GM06990 (cell line): ENCODE data around the gene ZDHHC6.
A peak's percentile ranks its signal among the peaks of the same experiment; 100 is the strongest.

ENCODE experiments used
- DNase-seq: peaks from one replicate; pipeline ENCODE4 v3.0.0-alpha.2; 2011; ENCODE audit not compliant: insufficient read length; ENCODE audit errors: extremely low read depth
- H3K27me3 ChIP-seq: replicated peaks from 2 replicates; pipeline ENCODE4 v1.6.0; 2011; ENCODE audit warnings: low read length; ENCODE audit not compliant: control insufficient read depth, insufficient read depth
- H3K36me3 ChIP-seq: 2 replicates; pipeline ENCODE4 v1.5.1; 2011; ENCODE audit warnings: low read length; ENCODE audit not compliant: control insufficient read depth, insufficient read depth
- H3K4me3 ChIP-seq: replicated peaks from 2 replicates; pipeline ENCODE4 v1.5.1; 2011; ENCODE audit warnings: low read depth, mild to moderate bottlenecking, control low read depth, low read length
- TF ChIP-seq, protein P1 (sequence below): IDR thresholded peaks from 2 replicates; pipeline ENCODE4 v1.5.1; 2011; ENCODE audit warnings: low read length, control low read depth, mild to moderate bottlenecking, inconsistent platforms; ENCODE audit not compliant: insufficient read depth, poor library complexity, severe bottlenecking

ZDHHC6 gene

DNA sequence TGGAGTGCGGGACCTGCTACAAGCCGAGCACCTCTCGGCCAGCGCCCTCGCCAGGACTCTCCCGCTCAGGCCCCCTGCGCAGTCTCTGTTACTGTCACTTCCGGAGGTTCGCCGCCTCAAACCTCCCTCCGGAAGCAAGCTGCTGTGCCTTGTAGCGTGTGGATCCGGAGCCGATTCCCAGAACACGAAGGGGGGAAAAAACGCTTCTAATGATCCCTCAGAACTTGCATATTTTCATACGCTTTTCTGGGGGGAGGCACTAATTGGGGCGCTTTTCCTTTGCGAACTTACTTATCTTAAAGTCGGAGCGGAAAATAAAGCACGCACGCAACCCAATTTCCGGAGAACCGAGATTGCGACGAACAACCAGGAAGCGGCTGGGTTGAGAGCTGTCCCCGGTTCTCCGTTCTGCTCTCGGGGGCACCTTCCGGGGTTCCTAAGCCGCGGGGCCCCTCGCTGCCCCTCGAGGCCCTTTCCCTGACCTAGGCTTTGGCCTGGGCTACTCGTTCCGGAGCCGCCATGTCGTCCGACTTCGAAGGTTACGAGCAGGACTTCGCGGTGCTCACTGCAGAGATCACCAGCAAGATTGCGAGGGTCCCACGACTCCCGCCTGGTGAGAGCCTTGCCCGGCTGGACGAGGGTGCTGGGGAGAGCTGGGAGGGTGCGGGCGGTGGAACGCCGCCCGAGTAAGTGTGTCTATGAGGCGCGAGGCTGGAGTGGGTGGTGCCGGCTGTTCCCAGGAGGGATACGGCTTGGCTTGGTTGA is at the start of gene ZDHHC6, which contains the start of gene VTI1A:
Gene ZDHHC6, minus strand, starts transcription at position 60 of the 765 bp plus-strand sequence. CDS start 1,478 bp downstream, outside the sequence.
Gene VTI1A, plus strand, starts transcription at position 361 of the 765 bp plus-strand sequence. Its CDS starts 159 bp downstream, at position 520.
- peak; percentile 85 for DNase-seq
- TF ChIP-seq, protein P1, sequence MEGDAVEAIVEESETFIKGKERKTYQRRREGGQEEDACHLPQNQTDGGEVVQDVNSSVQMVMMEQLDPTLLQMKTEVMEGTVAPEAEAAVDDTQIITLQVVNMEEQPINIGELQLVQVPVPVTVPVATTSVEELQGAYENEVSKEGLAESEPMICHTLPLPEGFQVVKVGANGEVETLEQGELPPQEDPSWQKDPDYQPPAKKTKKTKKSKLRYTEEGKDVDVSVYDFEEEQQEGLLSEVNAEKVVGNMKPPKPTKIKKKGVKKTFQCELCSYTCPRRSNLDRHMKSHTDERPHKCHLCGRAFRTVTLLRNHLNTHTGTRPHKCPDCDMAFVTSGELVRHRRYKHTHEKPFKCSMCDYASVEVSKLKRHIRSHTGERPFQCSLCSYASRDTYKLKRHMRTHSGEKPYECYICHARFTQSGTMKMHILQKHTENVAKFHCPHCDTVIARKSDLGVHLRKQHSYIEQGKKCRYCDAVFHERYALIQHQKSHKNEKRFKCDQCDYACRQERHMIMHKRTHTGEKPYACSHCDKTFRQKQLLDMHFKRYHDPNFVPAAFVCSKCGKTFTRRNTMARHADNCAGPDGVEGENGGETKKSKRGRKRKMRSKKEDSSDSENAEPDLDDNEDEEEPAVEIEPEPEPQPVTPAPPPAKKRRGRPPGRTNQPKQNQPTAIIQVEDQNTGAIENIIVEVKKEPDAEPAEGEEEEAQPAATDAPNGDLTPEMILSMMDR = peak; percentile 42
- Histone ChIP-seq H3K36me3 (no peaks in the 10 kb centered on the region), H3K27me3 (no peaks in the 10 kb centered on the region), H3K4me3 (peak within 1 kb of the TSS; percentile 89)

- Histone ChIP-seq H3K27me3 (no peaks in the 10 kb centered on the region), H3K4me3 (no peak overlapping the region), H3K36me3 (no peaks in the 10 kb centered on the region)
- TF ChIP-seq, protein P1 = no peak
- no peak for DNase-seq
These were observed 46.0 kb upstream of the ZDHHC6 start for GRCh38 chr10:112492736-112493135.

DNA sequence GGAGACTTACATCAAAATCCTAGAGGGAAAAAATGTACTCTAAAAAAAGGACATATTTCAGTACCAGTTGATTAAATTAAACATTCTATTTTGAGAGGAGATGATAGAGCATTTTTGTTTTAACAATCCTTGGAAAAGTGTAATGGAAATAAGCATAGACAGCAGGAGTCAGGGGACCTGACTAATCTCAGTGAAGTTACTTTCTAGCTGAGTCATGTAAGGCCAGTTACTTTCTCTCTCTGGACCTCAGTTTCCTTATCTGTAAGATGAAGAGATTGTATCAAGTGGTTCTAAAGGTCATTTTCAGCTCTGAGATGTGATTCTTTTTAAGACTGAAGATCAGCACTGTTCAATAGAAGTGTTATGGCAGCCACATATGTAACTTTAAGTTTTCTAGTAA is 44.4 kb upstream of the ZDHHC6 start:
- Histone ChIP-seq H3K4me3 (no peak overlapping the region), H3K36me3 (no peaks in the 10 kb centered on the region), H3K27me3 (no peaks in the 10 kb centered on the region)
- DNase-seq = no peak
- TF ChIP-seq, protein P1 = no peak

- TF ChIP-seq, protein P1 = no peak
- no peaks in the 10 kb centered on the region for H3K36me3 ChIP-seq
- DNase-seq = no peak
- no peaks in the 10 kb centered on the region for H3K27me3 ChIP-seq
- H3K4me3 ChIP-seq = no peak overlapping the region
These were observed 43.8 kb upstream of the ZDHHC6 start for GRCh38 chr10:112490545-112490944.

DNA sequence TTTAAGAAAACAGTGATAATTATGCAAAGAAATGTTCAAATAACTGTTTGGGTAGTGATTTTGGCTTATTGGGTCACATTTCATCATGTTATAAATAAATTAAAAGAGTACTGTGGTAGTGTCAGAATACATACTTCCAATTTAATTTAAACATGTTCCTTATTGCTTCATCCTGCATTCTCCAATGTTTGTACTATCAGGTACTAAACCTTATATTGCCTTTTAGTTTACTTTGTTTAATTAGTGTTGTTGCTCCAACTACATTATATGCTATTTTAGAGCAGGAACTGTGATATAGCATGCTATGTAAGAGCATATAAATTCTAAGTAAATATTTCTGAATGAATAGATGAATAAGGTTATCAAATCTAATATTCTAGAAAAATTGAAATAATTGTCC is 41.2 kb upstream of the ZDHHC6 start:
- Histone ChIP-seq H3K4me3 (no peak overlapping the region), H3K27me3 (no peaks in the 10 kb centered on the region), H3K36me3 (peaks cover 1% of the 10 kb centered on the region; the same call in 1 of the 2 replicates)
- TF ChIP-seq, protein P1 = no peak
- DNase-seq = no peak

GRCh38 chr10:112484399-112484798 is 37.7 kb upstream of the ZDHHC6 start:
- peaks cover 1% of the 10 kb centered on the region; the same call in 1 of the 2 replicates for H3K36me3 ChIP-seq
- DNase-seq = no peak
- TF ChIP-seq, protein P1 = no peak
- H3K27me3 ChIP-seq = no peaks in the 10 kb centered on the region
- H3K4me3 ChIP-seq = no peak overlapping the region
